SU-DHL-6 (cell line): ENCODE results near the gene EHBP1.

ENCODE experiments used
- CTCF ChIP-seq: fragments of 200-600 bp; sonication (generic); IDR thresholded peaks from one replicate; pipeline ENCODE4 v1.5.1; 2017; ENCODE audit warnings: antibody characterized with exemption, mild to moderate bottlenecking, low read length, moderate library complexity; ENCODE audit not compliant: insufficient read depth, poor library complexity, severe bottlenecking
- EZH2phosphoT487 ChIP-seq: fragments of 200-600 bp; sonication (generic), shearing (Covaris generic); conservative IDR thresholded peaks from 2 replicates; pipeline ENCODE4 v1.6.1; 2018; ENCODE audit warnings: mild to moderate bottlenecking, antibody characterized with exemption, low read length, moderate library complexity, mixed read lengths

- TF ChIP-seq CTCF, result no peak
- TF ChIP-seq EZH2phosphoT487, result no peak
Observed at GRCh38 chr2:62822549-62822948, 117.0 kb downstream of the EHBP1 start.
